Lower leg skin (tissue), 3 donors: ENCODE measurements around the gene SELENON.

Experiments used
- CTCF ChIP-seq, 3 donors: fragments of 450-650 bp; IDR thresholded peaks; one replicate each; pipeline ENCODE4 v1.5.1; 2016; ENCODE audit warnings: antibody characterized with exemption in 3 of 3, mild to moderate bottlenecking in 3 of 3, moderate library complexity in 2 of 3
- POLR2A ChIP-seq, 2 donors: fragments of 450-650 bp; IDR thresholded peaks; one replicate each; pipeline ENCODE4 v1.6.1; 2016 to 2017; ENCODE audit warnings: antibody characterized with exemption in 2 of 2, mild to moderate bottlenecking in 1 of 2, moderate library complexity in 1 of 2

- no peak for TF ChIP-seq CTCF (IDR thresholded peaks at IDR 0.05)
- TF ChIP-seq POLR2A (IDR thresholded peaks at IDR 0.05), result no peak
Observed at GRCh38 chr1:25833158-25833557, 33.2 kb downstream of the SELENON start.
